Glutamatergic neuron (in vitro differentiated cells): Measurements from ENCODE around the gene KCNK5. TPM values are rescaled to one million over a fixed set of nuclear protein-coding genes. Genes with fewer than 3 reads are reported as not detected.

Source experiments
- DNase-seq: peaks from one replicate; pipeline ENCODE4 v3.0.0; 2022
- H3K27ac Mint-ChIP-seq: one replicate; pipeline ENCODE4 v1.8.0; 2020; ENCODE audit warnings: mild to moderate bottlenecking, mixed read lengths, inconsistent platforms; ENCODE audit not compliant: unreplicated experiment
- H3K27me3 Mint-ChIP-seq: one replicate; pipeline ENCODE4 v1.8.0; 2020; ENCODE audit warnings: mild to moderate bottlenecking, moderate library complexity, mixed read lengths, inconsistent platforms; ENCODE audit not compliant: unreplicated experiment
- H3K36me3 Mint-ChIP-seq: one replicate; pipeline ENCODE4 v1.8.0; 2020; ENCODE audit warnings: mild to moderate bottlenecking, mixed read lengths, inconsistent platforms; ENCODE audit not compliant: unreplicated experiment
- H3K4me1 Mint-ChIP-seq: one replicate; pipeline ENCODE4 v1.8.0; 2020; ENCODE audit warnings: mild to moderate bottlenecking, low read depth, mixed read lengths, inconsistent platforms; ENCODE audit not compliant: unreplicated experiment
- H3K4me3 Mint-ChIP-seq: one replicate; pipeline ENCODE4 v1.8.0; 2020; ENCODE audit warnings: mild to moderate bottlenecking, mixed read lengths, inconsistent platforms; ENCODE audit not compliant: unreplicated experiment
- H3K9me3 Mint-ChIP-seq: one replicate; pipeline ENCODE4 v1.8.0; 2020; ENCODE audit warnings: mild to moderate bottlenecking, moderate library complexity, mixed read lengths, inconsistent platforms; ENCODE audit not compliant: unreplicated experiment
- CTCF ChIP-seq: fragments of 200-600 bp; sonication (generic); IDR thresholded peaks from one replicate; pipeline ENCODE4 v1.5.0; 2021; ENCODE audit not compliant: partially characterized antibody, unreplicated experiment
- total RNA-seq: library from RNA; stranded (reverse); fragmentation: NEBNext Ultra II Directional; extraction: Animal tissue kit (Norgen Biotek cat#: 25700); gene quantifications from one replicate; pipeline ENCODE4 v1.2.1, GENCODE V29; 2021; ENCODE audit not compliant: unreplicated experiment

Gene KCNK5
- total RNA-seq, 1 donor from 2014 or later, result 0.71 TPM

- peaks cover 7% of the 10 kb centered on the region for H3K9me3 Mint-ChIP-seq
- peaks cover 1% of the 10 kb centered on the region for H3K27me3 Mint-ChIP-seq
- DNase-seq, result no peak
- peaks cover 5% of the 10 kb centered on the region for H3K36me3 Mint-ChIP-seq
- H3K27ac Mint-ChIP-seq, result no peak overlapping the region
- no peak for TF ChIP-seq CTCF
- no peak overlapping the region for H3K4me3 Mint-ChIP-seq
- H3K4me1 Mint-ChIP-seq, result no peaks in the 10 kb centered on the region
These were observed 44.1 kb upstream of the KCNK5 start for GRCh38 chr6:39273406-39273821.

- Mint-ChIP-seq H3K36me3 (peaks cover 5% of the 10 kb centered on the region), H3K4me3 (no peak overlapping the region), H3K27ac (peak overlapping the region; percentile 3), H3K4me1 (no peaks in the 10 kb centered on the region), H3K9me3 (peaks cover 3% of the 10 kb centered on the region), H3K27me3 (peaks cover 1% of the 10 kb centered on the region)
- DNase-seq, result no peak
- no peak for TF ChIP-seq CTCF
These were observed 40.7 kb upstream of the KCNK5 start for GRCh38 chr6:39269961-39270360.

- H3K4me3 Mint-ChIP-seq, result no peak overlapping the region
- H3K9me3 Mint-ChIP-seq, result peaks cover 3% of the 10 kb centered on the region
- no peak for TF ChIP-seq CTCF
- DNase-seq, result no peak
- H3K27ac Mint-ChIP-seq, result no peak overlapping the region
- H3K4me1 Mint-ChIP-seq, result no peaks in the 10 kb centered on the region
- H3K27me3 Mint-ChIP-seq, result peaks cover 1% of the 10 kb centered on the region
- peaks cover 5% of the 10 kb centered on the region for H3K36me3 Mint-ChIP-seq
These were observed 39.4 kb upstream of the KCNK5 start for GRCh38 chr6:39268721-39269120.

GRCh38 chr6:39268171-39268570 lies 38.9 kb upstream of the KCNK5 start:
- no peaks in the 10 kb centered on the region for H3K4me1 Mint-ChIP-seq

More at GRCh38 chr6:39268171-39268570, 38.9 kb upstream of the KCNK5 start:
- Mint-ChIP-seq H3K9me3 (peaks cover 3% of the 10 kb centered on the region), H3K27ac (no peak overlapping the region), H3K4me3 (no peak overlapping the region), H3K27me3 (peaks cover 1% of the 10 kb centered on the region), H3K36me3 (peaks cover 5% of the 10 kb centered on the region)
- TF ChIP-seq CTCF, result no peak
- no peak for DNase-seq
